ENCODE data around the gene ANKRD50. TPM values are rescaled to one million over a fixed set of nuclear protein-coding genes. Genes with fewer than 3 reads are reported as not detected.
A peak's percentile ranks its signal among the peaks of the same experiment; 100 is the strongest.

ANKRD50 gene
- total RNA-seq, 2 experiments from 2014 or later = 0.36 to 0.54 TPM

GRCh38 chr4:124722071-124722470 lies 9.5 kb upstream of the ANKRD50 start:
- ATAC-seq (no peak), DNase-seq (no peak)
- Mint-ChIP-seq H3K4me3 (no peak overlapping the region), H3K27ac (no peak overlapping the region), H3K27me3 (peaks cover 1% of the 10 kb centered on the region), H3K36me3 (ENCODE audit: low read depth) (no peaks in the 10 kb centered on the region), H3K9me3 (no peaks in the 10 kb centered on the region), H3K4me1 (ENCODE audit: low read depth) (no peaks in the 10 kb centered on the region)
- CTCF ChIA-PET = no interaction called here
- POLR2A ChIA-PET = no interaction called here
- TF ChIP-seq, protein P1, sequence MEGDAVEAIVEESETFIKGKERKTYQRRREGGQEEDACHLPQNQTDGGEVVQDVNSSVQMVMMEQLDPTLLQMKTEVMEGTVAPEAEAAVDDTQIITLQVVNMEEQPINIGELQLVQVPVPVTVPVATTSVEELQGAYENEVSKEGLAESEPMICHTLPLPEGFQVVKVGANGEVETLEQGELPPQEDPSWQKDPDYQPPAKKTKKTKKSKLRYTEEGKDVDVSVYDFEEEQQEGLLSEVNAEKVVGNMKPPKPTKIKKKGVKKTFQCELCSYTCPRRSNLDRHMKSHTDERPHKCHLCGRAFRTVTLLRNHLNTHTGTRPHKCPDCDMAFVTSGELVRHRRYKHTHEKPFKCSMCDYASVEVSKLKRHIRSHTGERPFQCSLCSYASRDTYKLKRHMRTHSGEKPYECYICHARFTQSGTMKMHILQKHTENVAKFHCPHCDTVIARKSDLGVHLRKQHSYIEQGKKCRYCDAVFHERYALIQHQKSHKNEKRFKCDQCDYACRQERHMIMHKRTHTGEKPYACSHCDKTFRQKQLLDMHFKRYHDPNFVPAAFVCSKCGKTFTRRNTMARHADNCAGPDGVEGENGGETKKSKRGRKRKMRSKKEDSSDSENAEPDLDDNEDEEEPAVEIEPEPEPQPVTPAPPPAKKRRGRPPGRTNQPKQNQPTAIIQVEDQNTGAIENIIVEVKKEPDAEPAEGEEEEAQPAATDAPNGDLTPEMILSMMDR (IDR thresholded peaks at IDR 0.05) = no peak
- intact Hi-C loops (cut with micrococcal nuclease) = no loop called here

- Mint-ChIP-seq H3K27me3 (peaks cover 4% of the 10 kb centered on the region), H3K27ac (no peak overlapping the region), H3K9me3 (no peaks in the 10 kb centered on the region), H3K36me3 (ENCODE audit: low read depth) (no peaks in the 10 kb centered on the region), H3K4me3 (no peak overlapping the region), H3K4me1 (ENCODE audit: low read depth) (peaks cover 4% of the 10 kb centered on the region)
- ChIA-PET CTCF (no interaction called here), POLR2A (no interaction called here)
- TF ChIP-seq, protein P1 (IDR thresholded peaks at IDR 0.05) = no peak
- ATAC-seq (no peak), DNase-seq (no peak)
- intact Hi-C loops (cut with micrococcal nuclease) = no loop called here
Measured at GRCh38 chr4:124717101-124717500, 4.6 kb upstream of the ANKRD50 start.

DNA sequence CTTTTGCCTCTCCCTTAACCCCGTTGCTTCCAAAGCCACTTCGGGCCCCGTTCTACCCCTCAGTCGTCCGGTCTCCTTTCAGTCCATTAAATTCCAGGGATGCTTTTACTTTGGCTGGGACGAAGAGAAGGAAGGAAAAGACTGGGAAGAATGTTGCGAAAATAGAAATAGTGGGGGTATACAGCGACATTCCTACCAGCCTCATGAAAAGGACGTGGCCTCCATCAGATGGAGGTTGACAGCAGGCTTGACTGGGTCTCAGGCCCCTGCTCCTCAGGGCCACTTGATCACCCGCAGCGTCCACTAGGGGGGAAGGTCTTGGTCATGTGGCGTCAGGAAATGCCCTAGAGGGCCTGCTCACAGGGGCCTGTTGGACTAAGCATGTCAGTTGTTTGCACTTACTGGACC lies 657 bp upstream of the ANKRD50 start:
- ChIA-PET POLR2A (no interaction called here), CTCF (no interaction called here)
- ATAC-seq (peak; percentile 34), DNase-seq (peak; percentile 34)
- Mint-ChIP-seq H3K27ac (peak overlapping the region; percentile 60), H3K9me3 (no peaks in the 10 kb centered on the region), H3K27me3 (peaks cover 6% of the 10 kb centered on the region), H3K36me3 (ENCODE audit: low read depth) (no peaks in the 10 kb centered on the region), H3K4me3 (peak overlapping the region; percentile 75), H3K4me1 (ENCODE audit: low read depth) (peaks cover 4% of the 10 kb centered on the region)
- TF ChIP-seq, protein P1 (IDR thresholded peaks at IDR 0.05) = no peak
- intact Hi-C loops (cut with micrococcal nuclease) = no loop called here

- Mint-ChIP-seq H3K4me3 (no peak overlapping the region), H3K36me3 (ENCODE audit: low read depth) (no peaks in the 10 kb centered on the region), H3K27me3 (peaks cover 9% of the 10 kb centered on the region), H3K27ac (no peak overlapping the region), H3K4me1 (ENCODE audit: low read depth) (peaks cover 4% of the 10 kb centered on the region), H3K9me3 (no peaks in the 10 kb centered on the region)
- peak; percentile 12 for ATAC-seq
- TF ChIP-seq, protein P1 (IDR thresholded peaks at IDR 0.05) = no peak
- CTCF ChIA-PET = interaction anchor here (1.0 kb wide), 1 partner anchor 572 kb away, joined by 4 read pairs; no protein-coding TSS in a partner anchor
- intact Hi-C loops (cut with micrococcal nuclease) = no loop called here
- peak; percentile 7 for DNase-seq
- POLR2A ChIA-PET = no interaction called here
Measured at GRCh38 chr4:124711471-124712371, 811 bp downstream of the ANKRD50 start.

GRCh38 chr4:124710911-124711310 lies 1.6 kb downstream of the ANKRD50 start:
- H3K27ac Mint-ChIP-seq = no peak overlapping the region
- H3K36me3 Mint-ChIP-seq (ENCODE audit: low read depth) = no peaks in the 10 kb centered on the region
- H3K4me3 Mint-ChIP-seq = no peak overlapping the region
- ATAC-seq = no peak
- peaks cover 4% of the 10 kb centered on the region for H3K4me1 Mint-ChIP-seq (ENCODE audit: low read depth)
- ChIA-PET POLR2A (no interaction called here), CTCF (no interaction called here)
- DNase-seq = no peak
- peaks cover 9% of the 10 kb centered on the region for H3K27me3 Mint-ChIP-seq
- intact Hi-C loops (cut with micrococcal nuclease) = no loop called here
- no peaks in the 10 kb centered on the region for H3K9me3 Mint-ChIP-seq
- TF ChIP-seq, protein P1 (IDR thresholded peaks at IDR 0.05) = no peak

All from activated CD8-positive, alpha-beta T cell treated with anti-CD3 and anti-CD28 coated beads for 36 hours (primary cell).